ENCODE measurements around the gene PARP6. TPM values are rescaled to one million over a fixed set of nuclear protein-coding genes. Genes with fewer than 3 reads are reported as not detected.
A peak's percentile ranks its signal among the peaks of the same experiment; 100 is the strongest.

The PARP6 gene
- total RNA-seq, 2 donors from 2014 or later: 87.3 to 92.1 TPM

GRCh38 chr15:72193836-72194396 is 78.4 kb downstream of the PARP6 start:
- Histone ChIP-seq H3K27ac (ENCODE audit: low read depth, low read length) (no peak overlapping the region), H3K4me3 (ENCODE audit: low read length) (no peak overlapping the region), H3K4me1 (ENCODE audit: control insufficient read depth, insufficient read depth, low read length) (no peaks in the 10 kb centered on the region), H3K9ac (ENCODE audit: extremely low read depth, low read length, poor library complexity, severe bottlenecking) (no peak overlapping the region), H3K27me3 (ENCODE audit: control insufficient read depth, insufficient read depth, low read length, poor library complexity, severe bottlenecking) (peaks cover 9% of the 10 kb centered on the region), H3K36me3 (ENCODE audit: control insufficient read depth, insufficient read depth, low read length) (peaks cover 7% of the 10 kb centered on the region), H3K9me3 (ENCODE audit: control insufficient read depth, low read length) (peaks cover 4% of the 10 kb centered on the region)
- Mint-ChIP-seq H3K36me3 (ENCODE audit: low read depth) (peaks cover 5% of the 10 kb centered on the region), H3K4me3 (no peak overlapping the region), H3K27me3 (ENCODE audit: insufficient read depth) (peaks cover 27% of the 10 kb centered on the region), H3K4me1 (peaks cover 12% of the 10 kb centered on the region), H3K27ac (no peak overlapping the region), H3K9me3 (no peaks in the 10 kb centered on the region)
- peak; percentile 60 for DNase-seq
- no peak for TF ChIP-seq CTCF (conservative IDR thresholded peaks at IDR 0.05)
- WGBS, 2 experiments (ENCODE audit: insufficient coverage in 1 of 2, insufficient read length in 1 of 2): 78 to 82% methylated on average over 5 to 8 of the region's 8 CpGs

GRCh38 chr15:72192416-72192815 is 79.9 kb downstream of the PARP6 start:
- peaks cover 9% of the 10 kb centered on the region for H3K27me3 ChIP-seq (ENCODE audit: control insufficient read depth, insufficient read depth, low read length, poor library complexity, severe bottlenecking)
- peaks cover 27% of the 10 kb centered on the region for H3K27me3 Mint-ChIP-seq (ENCODE audit: insufficient read depth)
- DNase-seq: no peak
- peaks cover 4% of the 10 kb centered on the region for H3K9me3 ChIP-seq (ENCODE audit: control insufficient read depth, low read length)
- no peak overlapping the region for H3K27ac Mint-ChIP-seq
- H3K36me3 Mint-ChIP-seq (ENCODE audit: low read depth): no peaks in the 10 kb centered on the region
- H3K4me1 ChIP-seq (ENCODE audit: control insufficient read depth, insufficient read depth, low read length): no peaks in the 10 kb centered on the region
- 100% methylated on average over 3 of the region's 3 CpGs; no CpG with 5 or more reads in 1 of the 2 experiments for WGBS, 2 experiments (ENCODE audit: insufficient coverage in 1 of 2, insufficient read length in 1 of 2)
- TF ChIP-seq CTCF (conservative IDR thresholded peaks at IDR 0.05): no peak
- no peaks in the 10 kb centered on the region for H3K36me3 ChIP-seq (ENCODE audit: control insufficient read depth, insufficient read depth, low read length)
- no peak overlapping the region for H3K9ac ChIP-seq (ENCODE audit: extremely low read depth, low read length, poor library complexity, severe bottlenecking)
- H3K4me1 Mint-ChIP-seq: peaks cover 8% of the 10 kb centered on the region
- H3K4me3 ChIP-seq (ENCODE audit: low read length): no peak overlapping the region
- no peak overlapping the region for H3K4me3 Mint-ChIP-seq
- H3K9me3 Mint-ChIP-seq: no peaks in the 10 kb centered on the region
- H3K27ac ChIP-seq (ENCODE audit: low read depth, low read length): no peak overlapping the region

Other genes with a start within 250 kb of the PARP6 start
- gene MYO9A, start 154.4 kb downstream of the PARP6 start, total RNA-seq: 10 to 100 TPM; 34.9 to 36.4 TPM
- 1 to 10 TPM; 4.7 to 6.6 TPM for gene SENP8, start 154.2 kb downstream of the PARP6 start, total RNA-seq
- gene GRAMD2A, start 74.8 kb downstream of the PARP6 start, total RNA-seq: 1 to 10 TPM; 2.0 TPM
- 1,000 to 10,000 TPM; 2,197 to 2,355 TPM for gene PKM, start 41.4 kb downstream of the PARP6 start, total RNA-seq
- gene CELF6, start 47.6 kb upstream of the PARP6 start, total RNA-seq: under 1 TPM; 0.46 to 0.62 TPM
- 100 to 1,000 TPM; 102 to 104 TPM for gene HEXA, start 103.5 kb upstream of the PARP6 start, total RNA-seq
- gene TMEM202, start 125.8 kb upstream of the PARP6 start, total RNA-seq: not detected
- gene ARIH1, start 201.8 kb upstream of the PARP6 start, total RNA-seq: 100 to 1,000 TPM; 183 to 238 TPM

Measured in endodermal cell (in vitro differentiated cells).